AG09319 (cell line): ENCODE results near the gene POLR1F.

Experiments used
- DNase-seq: peaks from one replicate; pipeline ENCODE4 v3.0.0-alpha.2; 2010; ENCODE audit warnings: low read depth; ENCODE audit errors: extremely low read depth
- TF ChIP-seq, protein P1 (sequence below): IDR thresholded peaks from 2 replicates; pipeline ENCODE4 v1.5.1; 2011; ENCODE audit warnings: low read depth, mild to moderate bottlenecking, inconsistent platforms, low read length, moderate library complexity

POLR1F gene, protein sequence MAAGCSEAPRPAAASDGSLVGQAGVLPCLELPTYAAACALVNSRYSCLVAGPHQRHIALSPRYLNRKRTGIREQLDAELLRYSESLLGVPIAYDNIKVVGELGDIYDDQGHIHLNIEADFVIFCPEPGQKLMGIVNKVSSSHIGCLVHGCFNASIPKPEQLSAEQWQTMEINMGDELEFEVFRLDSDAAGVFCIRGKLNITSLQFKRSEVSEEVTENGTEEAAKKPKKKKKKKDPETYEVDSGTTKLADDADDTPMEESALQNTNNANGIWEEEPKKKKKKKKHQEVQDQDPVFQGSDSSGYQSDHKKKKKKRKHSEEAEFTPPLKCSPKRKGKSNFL

GRCh38 chr7:19708397-19709248 is at the start of gene POLR1F:
POLR1F (minus strand) TSS chr7:19709037; CDS start chr7:19709016, 21 bp downstream.
- peak; percentile 82 for DNase-seq
- TF ChIP-seq, protein P1, sequence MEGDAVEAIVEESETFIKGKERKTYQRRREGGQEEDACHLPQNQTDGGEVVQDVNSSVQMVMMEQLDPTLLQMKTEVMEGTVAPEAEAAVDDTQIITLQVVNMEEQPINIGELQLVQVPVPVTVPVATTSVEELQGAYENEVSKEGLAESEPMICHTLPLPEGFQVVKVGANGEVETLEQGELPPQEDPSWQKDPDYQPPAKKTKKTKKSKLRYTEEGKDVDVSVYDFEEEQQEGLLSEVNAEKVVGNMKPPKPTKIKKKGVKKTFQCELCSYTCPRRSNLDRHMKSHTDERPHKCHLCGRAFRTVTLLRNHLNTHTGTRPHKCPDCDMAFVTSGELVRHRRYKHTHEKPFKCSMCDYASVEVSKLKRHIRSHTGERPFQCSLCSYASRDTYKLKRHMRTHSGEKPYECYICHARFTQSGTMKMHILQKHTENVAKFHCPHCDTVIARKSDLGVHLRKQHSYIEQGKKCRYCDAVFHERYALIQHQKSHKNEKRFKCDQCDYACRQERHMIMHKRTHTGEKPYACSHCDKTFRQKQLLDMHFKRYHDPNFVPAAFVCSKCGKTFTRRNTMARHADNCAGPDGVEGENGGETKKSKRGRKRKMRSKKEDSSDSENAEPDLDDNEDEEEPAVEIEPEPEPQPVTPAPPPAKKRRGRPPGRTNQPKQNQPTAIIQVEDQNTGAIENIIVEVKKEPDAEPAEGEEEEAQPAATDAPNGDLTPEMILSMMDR: peak; percentile 93

DNA sequence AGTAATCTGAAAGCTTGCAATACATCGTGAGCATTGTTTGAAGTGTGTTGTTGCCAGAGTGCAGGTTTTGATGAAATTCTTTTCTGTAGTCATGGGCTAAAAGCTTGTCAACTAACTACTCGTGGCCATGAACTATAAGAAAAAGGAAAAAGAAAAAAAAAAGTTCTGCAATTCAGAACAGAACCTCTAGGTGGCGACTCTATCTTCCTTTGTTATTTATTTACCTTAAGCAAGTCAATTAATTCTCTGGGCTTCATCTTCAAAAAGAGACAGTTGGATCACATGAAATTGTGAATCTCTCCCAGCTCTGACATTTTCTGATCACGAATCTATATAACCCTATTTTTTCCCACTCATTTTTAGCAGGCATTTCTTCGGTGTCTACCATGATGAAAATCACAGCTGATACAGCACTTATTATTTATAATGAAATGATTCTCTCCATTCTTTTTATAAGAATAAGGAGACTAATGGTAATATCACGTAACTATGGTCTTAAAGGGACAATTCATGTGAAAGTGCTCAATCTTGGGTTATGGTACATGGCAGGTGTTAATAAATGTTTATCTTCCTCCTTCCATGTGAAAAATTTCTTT is 45.8 kb upstream of the POLR1F start:
- DNase-seq: no peak
- TF ChIP-seq, protein P1: peak; percentile 66

GRCh38 chr7:19752020-19752419 is 43.2 kb upstream of the POLR1F start:
- TF ChIP-seq, protein P1: no peak

GRCh38 chr7:19749658-19750057 is 40.8 kb upstream of the POLR1F start:
- TF ChIP-seq, protein P1: no peak
- no peak for DNase-seq

More at GRCh38 chr7:19752020-19752419, 43.2 kb upstream of the POLR1F start:
- no peak for DNase-seq

DNA sequence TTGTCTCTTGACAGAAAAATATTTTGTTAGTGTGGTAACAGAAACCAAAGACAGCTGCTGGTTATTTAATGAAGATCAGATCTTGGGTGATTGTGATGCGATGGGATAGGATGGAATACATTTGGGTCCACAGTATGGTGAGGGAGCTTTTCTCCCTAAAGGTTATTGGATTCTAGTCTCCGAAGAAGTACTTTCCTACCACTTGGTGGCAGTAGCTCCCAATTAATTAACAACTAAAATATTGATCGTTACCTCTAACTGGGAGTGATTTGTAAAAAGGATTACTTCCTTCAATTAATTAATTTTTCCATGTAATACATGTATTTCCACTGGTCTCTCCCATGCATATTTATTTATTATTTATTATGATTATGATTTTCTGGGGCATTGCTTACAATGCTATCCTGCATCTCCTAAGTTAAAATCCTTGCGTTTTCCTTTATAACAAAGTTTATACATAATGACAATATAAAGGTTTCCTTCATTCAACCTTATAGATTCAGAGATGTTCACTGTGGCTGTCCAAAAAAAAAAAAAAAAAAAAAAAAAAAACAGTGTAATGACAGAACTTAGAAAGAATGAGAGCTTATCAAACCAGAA is 39.0 kb upstream of the POLR1F start:
- TF ChIP-seq, protein P1: peak; percentile 58
- DNase-seq: peak; percentile 4

DNA sequence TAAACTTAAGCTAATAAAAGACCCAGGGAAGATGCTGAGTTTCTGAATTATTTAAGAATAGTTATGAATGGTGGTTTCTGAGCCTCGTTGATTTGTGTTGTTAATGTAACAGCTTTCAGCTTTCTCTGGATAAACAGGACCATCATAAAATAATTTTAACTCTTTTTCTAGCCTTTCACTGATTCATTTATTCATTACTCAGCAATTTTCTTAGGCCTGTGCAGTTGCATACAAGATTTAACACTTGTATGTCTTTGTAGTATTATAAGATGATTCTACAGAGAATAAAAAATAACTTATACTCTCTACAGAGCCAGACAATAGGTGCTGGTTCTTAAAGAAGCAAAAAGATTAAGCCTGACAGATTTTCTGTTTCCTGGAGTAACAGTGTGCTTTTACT is 35.2 kb upstream of the POLR1F start:
- no peak for DNase-seq
- TF ChIP-seq, protein P1: no peak
